ENCODE data around the gene CD59. TPM values are rescaled to one million over a fixed set of nuclear protein-coding genes. Genes with fewer than 3 reads are reported as not detected.

The CD59 gene
- total RNA-seq, 3 donors from 2014 or later = 317 to 382 (median 381) TPM

DNA sequence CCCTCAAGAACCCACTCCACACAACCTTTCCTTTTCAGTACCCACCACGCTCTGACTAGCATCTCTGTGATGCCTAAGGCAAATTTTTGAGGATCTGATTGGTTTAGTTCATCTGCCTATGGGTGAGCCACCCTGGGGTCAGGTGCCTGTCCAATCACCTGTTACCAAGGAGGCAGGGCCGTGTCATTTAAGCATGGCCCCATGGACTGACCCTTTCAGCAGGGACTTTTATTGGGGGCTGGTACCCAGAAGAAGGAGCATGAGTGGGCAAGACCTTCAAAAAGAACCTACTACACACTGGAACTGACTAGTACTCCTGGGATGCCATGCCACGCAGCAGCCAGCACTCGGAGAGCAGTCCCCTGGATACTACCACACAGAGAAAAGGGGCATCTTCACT, 64.0 kb downstream of the CD59 start:
- H3K9me3 ChIP-seq = no peaks in the 10 kb centered on the region
- intact Hi-C loops (cut with DNase I, micrococcal nuclease) = no loop called here
- H3K4me1 ChIP-seq (ENCODE audit: low read depth) = no peaks in the 10 kb centered on the region
- ATAC-seq = no peak
- TF ChIP-seq, protein P1, sequence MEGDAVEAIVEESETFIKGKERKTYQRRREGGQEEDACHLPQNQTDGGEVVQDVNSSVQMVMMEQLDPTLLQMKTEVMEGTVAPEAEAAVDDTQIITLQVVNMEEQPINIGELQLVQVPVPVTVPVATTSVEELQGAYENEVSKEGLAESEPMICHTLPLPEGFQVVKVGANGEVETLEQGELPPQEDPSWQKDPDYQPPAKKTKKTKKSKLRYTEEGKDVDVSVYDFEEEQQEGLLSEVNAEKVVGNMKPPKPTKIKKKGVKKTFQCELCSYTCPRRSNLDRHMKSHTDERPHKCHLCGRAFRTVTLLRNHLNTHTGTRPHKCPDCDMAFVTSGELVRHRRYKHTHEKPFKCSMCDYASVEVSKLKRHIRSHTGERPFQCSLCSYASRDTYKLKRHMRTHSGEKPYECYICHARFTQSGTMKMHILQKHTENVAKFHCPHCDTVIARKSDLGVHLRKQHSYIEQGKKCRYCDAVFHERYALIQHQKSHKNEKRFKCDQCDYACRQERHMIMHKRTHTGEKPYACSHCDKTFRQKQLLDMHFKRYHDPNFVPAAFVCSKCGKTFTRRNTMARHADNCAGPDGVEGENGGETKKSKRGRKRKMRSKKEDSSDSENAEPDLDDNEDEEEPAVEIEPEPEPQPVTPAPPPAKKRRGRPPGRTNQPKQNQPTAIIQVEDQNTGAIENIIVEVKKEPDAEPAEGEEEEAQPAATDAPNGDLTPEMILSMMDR (IDR thresholded peaks at IDR 0.05) = no peak
- no peaks in the 10 kb centered on the region for H3K36me3 ChIP-seq (ENCODE audit: low read depth)
- no peak overlapping the region for H3K4me3 ChIP-seq
- DNase-seq = no peak

DNA sequence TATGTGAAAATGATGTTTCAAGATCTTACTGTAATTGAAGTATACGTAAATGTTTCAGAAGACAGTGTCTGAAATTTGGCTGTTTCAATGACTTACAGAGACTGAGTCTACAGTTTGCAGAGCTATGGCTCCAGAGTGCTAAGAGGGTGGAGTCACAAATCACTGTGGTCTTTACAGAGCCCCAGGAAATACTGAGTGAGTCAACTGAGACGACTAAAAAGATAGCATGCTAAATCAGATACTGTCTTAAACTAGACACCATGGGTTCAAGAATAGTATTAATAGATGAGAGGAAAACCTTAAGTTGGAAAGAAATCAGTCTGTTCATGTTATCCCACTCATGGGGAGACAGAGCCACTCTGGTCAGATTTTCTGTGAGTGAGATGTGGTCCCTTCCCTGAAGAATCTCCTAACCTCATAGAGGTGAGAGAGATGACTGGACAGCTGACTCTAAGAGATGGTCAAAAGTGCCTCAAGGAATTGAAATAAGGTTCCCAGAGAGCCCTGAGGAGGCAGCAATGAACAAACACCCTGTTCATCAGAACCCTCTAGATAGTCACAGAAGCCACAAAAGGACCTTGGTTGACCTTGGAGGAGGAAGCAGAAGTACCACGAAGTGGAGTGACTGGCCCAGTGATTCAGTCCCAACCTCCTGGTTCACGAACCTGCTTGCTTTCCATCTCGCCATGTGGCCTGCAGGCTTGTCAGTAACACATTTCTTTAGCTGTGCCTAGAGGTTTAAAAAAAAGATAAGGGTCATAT, 65.8 kb downstream of the CD59 start:
- H3K4me3 ChIP-seq = no peak overlapping the region
- ATAC-seq (no peak), DNase-seq (no peak)
- H3K36me3 ChIP-seq (ENCODE audit: low read depth) = no peaks in the 10 kb centered on the region
- intact Hi-C loops (cut with DNase I, micrococcal nuclease) = no loop called here
- H3K9me3 ChIP-seq = no peaks in the 10 kb centered on the region
- no peaks in the 10 kb centered on the region for H3K4me1 ChIP-seq (ENCODE audit: low read depth)
- TF ChIP-seq, protein P1 (IDR thresholded peaks at IDR 0.05) = no peak

DNA sequence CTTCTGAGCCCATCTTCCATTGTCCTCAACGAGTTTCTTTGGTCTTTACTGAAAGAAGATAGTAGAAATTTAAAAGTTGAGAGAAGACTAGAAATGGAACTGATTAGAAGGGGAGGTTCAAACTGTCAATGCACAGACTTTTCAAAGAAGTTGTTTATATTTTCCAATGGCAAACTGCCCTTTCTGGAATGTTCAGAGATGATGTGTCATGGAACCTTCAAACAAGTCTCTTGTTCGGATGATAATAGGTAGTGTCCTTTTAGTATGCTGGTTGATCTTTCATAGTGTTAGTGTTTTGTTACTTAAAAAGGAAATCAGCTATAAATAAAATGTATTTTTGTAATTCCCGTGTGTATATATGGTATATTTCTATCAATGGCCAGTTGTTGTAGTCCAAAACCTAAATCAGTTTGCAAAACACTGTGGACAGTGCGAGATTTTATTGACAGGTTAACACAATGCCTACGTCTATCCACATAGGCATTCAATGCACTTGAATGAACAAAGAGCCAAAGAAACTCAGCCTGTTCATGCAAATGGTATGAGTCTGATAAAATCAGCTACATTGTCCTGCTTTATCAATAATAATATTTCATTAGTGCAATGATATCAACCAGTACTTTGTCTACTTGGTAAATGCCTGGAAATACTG, 66.5 kb downstream of the CD59 start:
- no peaks in the 10 kb centered on the region for H3K36me3 ChIP-seq (ENCODE audit: low read depth)
- DNase-seq (no peak), ATAC-seq (no peak)
- H3K9me3 ChIP-seq = no peaks in the 10 kb centered on the region
- intact Hi-C loops (cut with DNase I, micrococcal nuclease) = no loop called here
- no peaks in the 10 kb centered on the region for H3K4me1 ChIP-seq (ENCODE audit: low read depth)
- TF ChIP-seq, protein P1 (IDR thresholded peaks at IDR 0.05) = no peak
- no peak overlapping the region for H3K4me3 ChIP-seq

DNA sequence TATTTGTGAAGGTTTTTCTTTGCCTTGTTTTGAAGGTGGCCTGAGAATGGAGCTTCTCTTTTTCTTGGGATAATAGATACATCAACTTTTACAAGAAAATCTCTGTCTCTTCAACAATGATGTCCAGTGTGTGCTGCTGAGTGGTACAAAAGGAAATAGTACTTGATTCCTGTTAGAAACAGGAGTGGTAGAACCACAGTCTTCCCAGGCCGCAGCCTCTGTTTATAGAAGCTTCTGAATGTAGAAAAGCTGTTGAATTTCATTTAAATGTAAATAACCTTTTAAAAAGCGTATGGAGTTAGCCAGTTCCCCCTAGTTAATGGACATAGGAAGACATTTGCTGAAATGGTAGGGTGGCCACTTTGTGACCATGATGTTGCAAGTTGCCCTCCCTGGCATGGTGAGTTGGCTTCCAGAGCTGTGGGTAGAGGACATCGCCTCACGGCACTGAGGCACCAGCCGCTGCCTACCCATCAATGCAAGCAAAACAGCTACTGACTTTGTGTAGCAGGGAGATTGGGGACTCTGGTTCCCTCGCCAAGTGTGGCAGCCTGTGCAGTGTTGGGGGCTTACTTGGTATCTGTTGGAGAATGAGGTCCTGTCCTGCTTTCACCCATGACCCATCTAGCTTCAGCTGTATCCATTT, 67.1 kb downstream of the CD59 start:
- no peaks in the 10 kb centered on the region for H3K36me3 ChIP-seq (ENCODE audit: low read depth)
- DNase-seq (no peak), ATAC-seq (no peak)
- H3K9me3 ChIP-seq = no peaks in the 10 kb centered on the region
- intact Hi-C loops (cut with DNase I, micrococcal nuclease) = no loop called here
- H3K4me3 ChIP-seq = no peak overlapping the region
- no peaks in the 10 kb centered on the region for H3K4me1 ChIP-seq (ENCODE audit: low read depth)
- TF ChIP-seq, protein P1 (IDR thresholded peaks at IDR 0.05) = no peak

DNA sequence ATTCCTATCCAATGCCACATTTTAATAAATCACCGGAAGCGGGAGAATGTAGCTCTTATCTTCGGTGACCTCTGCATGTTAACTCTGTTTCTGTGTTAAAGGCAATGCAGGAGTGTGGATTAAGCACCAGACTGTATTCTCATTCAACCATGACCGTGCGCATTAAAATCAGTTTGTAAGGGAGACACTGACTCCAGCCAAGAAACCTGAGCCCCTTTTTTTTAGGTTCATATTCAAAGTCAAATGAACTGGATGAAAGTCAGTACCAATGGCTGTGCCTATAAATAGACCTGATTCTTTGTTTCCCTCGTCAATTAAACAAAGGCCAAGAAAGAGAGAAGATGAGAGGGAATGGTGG, 67.8 kb downstream of the CD59 start:
- Histone ChIP-seq H3K4me3 (no peak overlapping the region), H3K36me3 (ENCODE audit: low read depth) (no peaks in the 10 kb centered on the region), H3K4me1 (ENCODE audit: low read depth) (no peaks in the 10 kb centered on the region), H3K9me3 (no peaks in the 10 kb centered on the region)
- ATAC-seq (no peak), DNase-seq (no peak)
- TF ChIP-seq, protein P1 (IDR thresholded peaks at IDR 0.05) = no peak
- intact Hi-C loops (cut with DNase I, micrococcal nuclease) = no loop called here
